Loucy (cell line): Measurements from ENCODE around the gene CAPN3.

Experiments used
- EZH2phosphoT487 ChIP-seq: fragments of 200-600 bp; IDR thresholded peaks from 2 replicates; pipeline ENCODE4 v1.6.1; 2018; ENCODE audit warnings: antibody characterized with exemption, mild to moderate bottlenecking, moderate library complexity, borderline replicate concordance
- TF ChIP-seq, protein P1 (sequence below): fragments of 200-600 bp; sonication (generic); conservative IDR thresholded peaks from 2 replicates; pipeline ENCODE4 v1.5.1; 2014; ENCODE audit warnings: mild to moderate bottlenecking, antibody characterized with exemption, low read length

DNA sequence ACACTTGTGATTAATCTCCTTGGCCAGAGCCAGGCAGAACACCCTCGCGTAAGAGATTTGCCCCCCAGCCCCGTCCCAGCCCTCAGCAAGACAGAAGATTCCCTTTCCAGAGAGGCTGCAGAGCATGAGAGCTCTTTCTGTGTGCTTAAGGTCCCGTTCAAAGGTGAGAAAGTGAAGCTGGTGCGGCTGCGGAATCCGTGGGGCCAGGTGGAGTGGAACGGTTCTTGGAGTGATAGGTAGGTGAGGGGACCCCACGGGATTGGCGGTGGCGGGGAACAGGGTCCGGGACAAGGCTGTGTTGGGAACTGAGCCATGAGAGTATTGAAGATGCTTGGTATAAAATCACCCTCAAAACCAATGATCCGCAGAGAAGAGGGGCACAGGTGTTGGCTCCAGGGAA lies 34.8 kb downstream of the CAPN3 start:
- TF ChIP-seq, protein P1, sequence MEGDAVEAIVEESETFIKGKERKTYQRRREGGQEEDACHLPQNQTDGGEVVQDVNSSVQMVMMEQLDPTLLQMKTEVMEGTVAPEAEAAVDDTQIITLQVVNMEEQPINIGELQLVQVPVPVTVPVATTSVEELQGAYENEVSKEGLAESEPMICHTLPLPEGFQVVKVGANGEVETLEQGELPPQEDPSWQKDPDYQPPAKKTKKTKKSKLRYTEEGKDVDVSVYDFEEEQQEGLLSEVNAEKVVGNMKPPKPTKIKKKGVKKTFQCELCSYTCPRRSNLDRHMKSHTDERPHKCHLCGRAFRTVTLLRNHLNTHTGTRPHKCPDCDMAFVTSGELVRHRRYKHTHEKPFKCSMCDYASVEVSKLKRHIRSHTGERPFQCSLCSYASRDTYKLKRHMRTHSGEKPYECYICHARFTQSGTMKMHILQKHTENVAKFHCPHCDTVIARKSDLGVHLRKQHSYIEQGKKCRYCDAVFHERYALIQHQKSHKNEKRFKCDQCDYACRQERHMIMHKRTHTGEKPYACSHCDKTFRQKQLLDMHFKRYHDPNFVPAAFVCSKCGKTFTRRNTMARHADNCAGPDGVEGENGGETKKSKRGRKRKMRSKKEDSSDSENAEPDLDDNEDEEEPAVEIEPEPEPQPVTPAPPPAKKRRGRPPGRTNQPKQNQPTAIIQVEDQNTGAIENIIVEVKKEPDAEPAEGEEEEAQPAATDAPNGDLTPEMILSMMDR = no peak
- no peak for TF ChIP-seq EZH2phosphoT487
